Ovary (tissue), 3 donors: Measurements from ENCODE around the gene TMEM272.

Experiments used
- EP300 ChIP-seq: sonication (generic); formaldehyde crosslinking; IDR thresholded peaks from one replicate; pipeline ENCODE4 v1.6.1; 2017; ENCODE audit warnings: antibody characterized with exemption
- POLR2A ChIP-seq: fragments of 450-650 bp; IDR thresholded peaks from one replicate; pipeline ENCODE4 v1.6.1; 2017; ENCODE audit warnings: antibody characterized with exemption, mild to moderate bottlenecking, moderate library complexity
- TF ChIP-seq, protein P1 (sequence below), 3 donors: fragments of 450-650 bp in 2 of 3; fragments of 200-600 bp in 1 of 3; IDR thresholded peaks; one replicate each; pipeline versions ENCODE4 v1.5.1 to v1.8.0; 2016 to 2022; ENCODE audit warnings: antibody characterized with exemption in 3 of 3, mild to moderate bottlenecking in 1 of 3
- donor health status: DM: no; HTN: no; CAD: no.

DNA sequence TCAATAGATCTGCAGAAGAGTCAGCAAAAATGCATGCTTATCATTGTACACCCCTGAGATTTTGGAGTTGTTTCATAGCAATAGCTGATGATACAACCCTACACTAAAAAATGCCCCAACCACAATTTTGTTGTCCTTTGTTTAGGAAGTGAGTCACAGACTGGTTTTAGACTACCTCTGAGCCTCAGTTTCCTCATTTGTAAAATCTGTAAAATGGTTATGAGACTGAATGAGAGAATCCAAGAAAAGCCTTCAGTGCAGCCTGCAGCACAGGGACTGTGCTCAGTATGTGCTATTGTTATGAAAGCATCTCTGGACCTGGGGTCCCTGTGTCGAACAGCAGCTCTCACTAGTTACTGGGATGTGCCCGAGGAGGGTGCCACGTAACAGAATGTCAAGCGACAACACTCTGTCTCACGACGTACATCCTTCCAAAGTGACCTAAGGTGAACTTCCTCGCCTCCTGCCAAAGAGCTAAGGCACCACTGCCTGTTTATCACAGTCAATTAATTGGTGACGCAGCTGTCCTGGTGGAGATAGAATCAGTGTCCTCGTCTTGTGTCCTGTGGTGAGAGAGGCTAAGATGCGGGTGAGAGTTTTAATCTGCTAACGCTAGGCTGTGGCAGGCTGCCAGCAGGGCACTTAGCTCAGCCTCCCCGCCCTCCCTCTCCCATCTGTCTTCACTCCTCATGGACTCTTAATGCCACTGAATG is 59.1 kb downstream of the TMEM272 start:
- TF ChIP-seq, protein P1, sequence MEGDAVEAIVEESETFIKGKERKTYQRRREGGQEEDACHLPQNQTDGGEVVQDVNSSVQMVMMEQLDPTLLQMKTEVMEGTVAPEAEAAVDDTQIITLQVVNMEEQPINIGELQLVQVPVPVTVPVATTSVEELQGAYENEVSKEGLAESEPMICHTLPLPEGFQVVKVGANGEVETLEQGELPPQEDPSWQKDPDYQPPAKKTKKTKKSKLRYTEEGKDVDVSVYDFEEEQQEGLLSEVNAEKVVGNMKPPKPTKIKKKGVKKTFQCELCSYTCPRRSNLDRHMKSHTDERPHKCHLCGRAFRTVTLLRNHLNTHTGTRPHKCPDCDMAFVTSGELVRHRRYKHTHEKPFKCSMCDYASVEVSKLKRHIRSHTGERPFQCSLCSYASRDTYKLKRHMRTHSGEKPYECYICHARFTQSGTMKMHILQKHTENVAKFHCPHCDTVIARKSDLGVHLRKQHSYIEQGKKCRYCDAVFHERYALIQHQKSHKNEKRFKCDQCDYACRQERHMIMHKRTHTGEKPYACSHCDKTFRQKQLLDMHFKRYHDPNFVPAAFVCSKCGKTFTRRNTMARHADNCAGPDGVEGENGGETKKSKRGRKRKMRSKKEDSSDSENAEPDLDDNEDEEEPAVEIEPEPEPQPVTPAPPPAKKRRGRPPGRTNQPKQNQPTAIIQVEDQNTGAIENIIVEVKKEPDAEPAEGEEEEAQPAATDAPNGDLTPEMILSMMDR (IDR thresholded peaks at IDR 0.05): no peak
- TF ChIP-seq POLR2A (no peak), EP300 (no peak)
